Left forelimb (tissue), 1 donor: ENCODE results near the gene SPATA2.
"Not testable (repeated sequence)": the region's sequence is repeated elsewhere in the genome, so short reads cannot be mapped to it uniquely, and the experiment has no call there.

Experiments
- DNase-seq: peaks from one replicate; pipeline ENCODE4 v3.0.0-alpha.2; 2018; ENCODE audit warnings: low spot score

The SPATA2 gene

GRCh38 chr20:49915380-49916145, at the start of gene SPATA2:
SPATA2 (minus strand) TSS chr20:49915529; CDS start chr20:49908490, 7,039 bp downstream.
- DNase-seq, result peak; percentile 98

GRCh38 chr20:49961413-49961812, 46.1 kb upstream of the SPATA2 start:
- DNase-seq, result no peak

- not testable (repeated sequence) for DNase-seq
Measured at GRCh38 chr20:49957089-49957938, 42.0 kb upstream of the SPATA2 start.

- no peak for DNase-seq
Measured at GRCh38 chr20:49956689-49957088, 41.4 kb upstream of the SPATA2 start.

- DNase-seq, result not testable (repeated sequence)
Measured at GRCh38 chr20:49955830-49956396, 40.6 kb upstream of the SPATA2 start.

- DNase-seq, result no peak
Measured at GRCh38 chr20:49955167-49955566, 39.8 kb upstream of the SPATA2 start.

GRCh38 chr20:49951151-49951550, 35.8 kb upstream of the SPATA2 start:
- DNase-seq, result no peak

GRCh38 chr20:49948809-49949507, 33.6 kb upstream of the SPATA2 start:
- no peak for DNase-seq

- no peak for DNase-seq
Measured at GRCh38 chr20:49948178-49948577, 32.8 kb upstream of the SPATA2 start.

GRCh38 chr20:49945701-49946477, 30.6 kb upstream of the SPATA2 start:
- DNase-seq, result no peak

GRCh38 chr20:49945306-49945700, 30.0 kb upstream of the SPATA2 start:
- DNase-seq, result no peak

- DNase-seq, result no peak
Measured at GRCh38 chr20:49942942-49943341, 27.6 kb upstream of the SPATA2 start.

GRCh38 chr20:49942303-49942702, 27.0 kb upstream of the SPATA2 start:
- DNase-seq, result no peak

- no peak for DNase-seq
Measured at GRCh38 chr20:49941456-49941855, 26.1 kb upstream of the SPATA2 start.

GRCh38 chr20:49938173-49939163, 23.1 kb upstream of the SPATA2 start:
- peak; percentile 75 for DNase-seq

GRCh38 chr20:49937027-49937929, 21.9 kb upstream of the SPATA2 start:
- DNase-seq, result no peak

- peak; percentile 96 for DNase-seq
Measured at GRCh38 chr20:49936153-49937026, 21.1 kb upstream of the SPATA2 start, which contains the start of gene RNF114. RNF114 (plus strand) TSS chr20:49936397; CDS start chr20:49936413, 16 bp downstream.

- DNase-seq, result no peak
Measured at GRCh38 chr20:49935746-49936152, 20.4 kb upstream of the SPATA2 start.
